Measurements from ENCODE around the gene GPC6.
"Not testable (repeated sequence)": the region's sequence is repeated elsewhere in the genome, so short reads cannot be mapped to it uniquely, and the experiment has no call there.

The GPC6 gene

DNA sequence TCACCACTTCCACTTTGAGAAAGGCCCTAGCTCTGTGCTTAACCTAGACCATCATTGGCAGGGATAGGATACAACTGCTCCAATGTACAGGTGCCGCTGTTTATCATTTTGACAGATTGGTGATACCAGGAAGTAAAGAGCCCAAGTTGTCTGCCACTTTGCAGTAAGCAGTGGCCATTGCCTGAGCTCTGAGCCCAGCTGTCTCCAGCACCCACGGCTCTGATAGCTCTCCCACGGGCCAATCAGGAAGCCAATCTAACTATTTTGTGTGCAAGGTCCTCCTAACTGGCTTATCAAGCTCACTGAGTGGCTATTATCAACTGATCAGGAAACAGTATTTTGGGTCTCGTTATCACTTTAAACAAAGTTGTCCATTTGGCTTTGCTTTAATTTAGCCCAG is 1071.7 kb downstream of the GPC6 start:
- no peak overlapping the region for H3K4me3 ChIP-seq (ENCODE audit: low read depth, low read length)
- TF ChIP-seq CTCF (IDR thresholded peaks at IDR 0.05; ENCODE audit: borderline replicate concordance, insufficient read depth, low read depth, low read length): no peak

- no peak overlapping the region for H3K4me3 ChIP-seq (ENCODE audit: low read depth, low read length)
- no peak for TF ChIP-seq CTCF (IDR thresholded peaks at IDR 0.05; ENCODE audit: borderline replicate concordance, insufficient read depth, low read depth, low read length)
These were observed 1073.8 kb downstream of the GPC6 start for GRCh38 chr13:94300401-94300800.

DNA sequence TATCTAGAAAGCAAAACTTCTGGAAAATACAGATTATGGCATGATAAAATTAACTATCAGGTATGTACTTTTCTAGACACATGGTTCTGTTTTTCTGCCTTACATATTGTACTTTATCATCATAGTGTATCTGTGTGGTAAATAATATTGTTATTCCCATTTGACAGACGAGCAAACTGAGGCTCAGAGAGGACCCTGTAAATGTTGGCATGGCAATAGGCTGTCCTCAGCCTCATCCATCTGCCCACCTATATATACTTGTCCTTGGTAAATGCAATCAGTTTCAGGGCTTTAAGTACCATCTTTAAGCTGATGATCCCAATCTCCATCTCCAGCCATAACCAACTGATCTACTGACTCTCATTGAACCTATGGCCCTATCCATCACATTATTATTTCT is 1074.9 kb downstream of the GPC6 start:
- no peak for TF ChIP-seq CTCF (IDR thresholded peaks at IDR 0.05; ENCODE audit: borderline replicate concordance, insufficient read depth, low read depth, low read length)
- H3K4me3 ChIP-seq (ENCODE audit: low read depth, low read length): no peak overlapping the region

DNA sequence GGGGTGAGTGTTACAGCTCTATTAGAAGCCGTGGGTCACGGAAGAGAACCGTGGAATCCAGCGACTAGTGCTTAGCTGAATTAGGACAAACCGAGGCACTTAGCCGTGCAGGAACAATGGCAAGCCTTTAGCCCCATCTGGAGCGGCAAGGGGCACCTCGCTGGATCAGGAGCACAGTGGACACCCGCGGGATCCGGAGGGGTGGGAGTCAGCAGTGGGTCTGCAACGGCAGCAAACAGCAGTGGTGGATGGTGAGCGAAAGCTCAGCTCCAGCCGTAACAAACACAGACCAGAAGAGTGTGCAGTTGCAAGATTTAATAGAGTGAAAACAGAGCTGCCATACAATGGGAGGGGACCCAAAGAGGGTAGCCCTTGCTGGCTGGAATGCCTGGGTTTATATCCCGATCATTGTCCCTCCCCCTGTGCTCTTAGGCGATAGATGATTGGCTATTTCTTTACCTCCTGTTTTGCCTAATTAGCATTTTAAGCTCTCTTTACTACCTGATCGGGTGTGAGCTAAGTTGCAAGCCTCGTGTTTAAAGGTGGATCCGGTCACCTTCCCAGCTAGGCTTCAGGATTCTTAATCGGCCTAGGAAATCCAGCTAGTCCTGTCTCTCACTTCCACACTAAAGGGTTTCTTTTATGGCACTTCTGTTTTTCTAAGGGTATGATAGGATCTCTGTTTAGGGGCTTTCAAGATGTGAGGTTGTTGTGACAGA is 1076.4 kb downstream of the GPC6 start:
- H3K4me3 ChIP-seq (ENCODE audit: low read depth, low read length): not testable (repeated sequence)

GRCh38 chr13:94303644-94304174 is 1077.1 kb downstream of the GPC6 start:
- no peak overlapping the region for H3K4me3 ChIP-seq (ENCODE audit: low read depth, low read length)
- TF ChIP-seq CTCF (IDR thresholded peaks at IDR 0.05; ENCODE audit: borderline replicate concordance, insufficient read depth, low read depth, low read length): no peak

- no peak for TF ChIP-seq CTCF (IDR thresholded peaks at IDR 0.05; ENCODE audit: borderline replicate concordance, insufficient read depth, low read depth, low read length)
- H3K4me3 ChIP-seq (ENCODE audit: low read depth, low read length): no peak overlapping the region
These were observed 1078.4 kb downstream of the GPC6 start for GRCh38 chr13:94305033-94305432.

GRCh38 chr13:94305463-94305862 is 1078.9 kb downstream of the GPC6 start:
- H3K4me3 ChIP-seq (ENCODE audit: low read depth, low read length): no peak overlapping the region
- no peak for TF ChIP-seq CTCF (IDR thresholded peaks at IDR 0.05; ENCODE audit: borderline replicate concordance, insufficient read depth, low read depth, low read length)

Measured in GM12875 (cell line).